ENCODE measurements around the gene SH3PXD2A. TPM values are rescaled to one million over a fixed set of nuclear protein-coding genes. Genes with fewer than 3 reads are reported as not detected.

Gene SH3PXD2A
- polyA plus RNA-seq, 1 experiment: 50.2 TPM

GRCh38 chr10:103595933-103596726 lies 259.2 kb downstream of the SH3PXD2A start:
- CTCF ChIA-PET: interaction anchor here (0.6 to 5.5 kb wide), 3 partner anchors 67 to 111 kb away, joined by 3 to 39 read pairs (median 3); no protein-coding TSS in a partner anchor
- Histone ChIP-seq H3K4me3 (ENCODE audit: low read depth, low read length) (no peak overlapping the region), H3K36me3 (ENCODE audit: control insufficient read depth, insufficient read depth, low read length) (peaks cover 1% of the 10 kb centered on the region), H3K27me3 (ENCODE audit: control insufficient read depth, insufficient read depth, low read length) (no peaks in the 10 kb centered on the region)
- no peak for TF ChIP-seq CTCF (IDR thresholded peaks at IDR 0.05; ENCODE audit: insufficient read depth, low read depth, low read length)
- DNase-seq (ENCODE audit: low read depth): no peak
- POLR2A ChIA-PET: no interaction called here

GRCh38 chr10:103593022-103593570 lies 262.3 kb downstream of the SH3PXD2A start:
- TF ChIP-seq CTCF (IDR thresholded peaks at IDR 0.05; ENCODE audit: insufficient read depth, low read depth, low read length): no peak
- Histone ChIP-seq H3K27me3 (ENCODE audit: control insufficient read depth, insufficient read depth, low read length) (no peaks in the 10 kb centered on the region), H3K4me3 (ENCODE audit: low read depth, low read length) (no peak overlapping the region), H3K36me3 (ENCODE audit: control insufficient read depth, insufficient read depth, low read length) (peaks cover 1% of the 10 kb centered on the region; the same call in 1 of the 2 replicates)
- no peak for DNase-seq (ENCODE audit: low read depth)
- CTCF ChIA-PET: interaction anchor here (0.6 to 5.5 kb wide), 10 partner anchors 16 to 151 kb away, joined by 3 to 39 read pairs (median 4); no protein-coding TSS in a partner anchor
- POLR2A ChIA-PET: no interaction called here

- TF ChIP-seq CTCF (IDR thresholded peaks at IDR 0.05; ENCODE audit: insufficient read depth, low read depth, low read length): peak; percentile 76
- DNase-seq (ENCODE audit: low read depth): no peak
- POLR2A ChIA-PET: no interaction called here
- CTCF ChIA-PET: interaction anchor here (0.5 to 5.5 kb wide), 11 partner anchors 16 to 366 kb away, joined by 3 to 39 read pairs (median 3); no protein-coding TSS in a partner anchor
- peaks cover 1% of the 10 kb centered on the region; the same call in 1 of the 2 replicates for H3K36me3 ChIP-seq (ENCODE audit: control insufficient read depth, insufficient read depth, low read length)
- no peaks in the 10 kb centered on the region for H3K27me3 ChIP-seq (ENCODE audit: control insufficient read depth, insufficient read depth, low read length)
- H3K4me3 ChIP-seq (ENCODE audit: low read depth, low read length): no peak overlapping the region
Observed at GRCh38 chr10:103592186-103593021, 263.0 kb downstream of the SH3PXD2A start.

- no peak for DNase-seq (ENCODE audit: low read depth)
- no peaks in the 10 kb centered on the region; the same call in 1 of the 2 replicates for H3K36me3 ChIP-seq (ENCODE audit: control insufficient read depth, insufficient read depth, low read length)
- CTCF ChIA-PET: interaction anchor here (1.2 to 3.9 kb wide), 4 partner anchors 14 to 98 kb away, joined by 3 to 13 read pairs (median 5); no protein-coding TSS in a partner anchor
- POLR2A ChIA-PET: no interaction called here
- H3K4me3 ChIP-seq (ENCODE audit: low read depth, low read length): no peak overlapping the region
- no peak for TF ChIP-seq CTCF (IDR thresholded peaks at IDR 0.05; ENCODE audit: insufficient read depth, low read depth, low read length)
- H3K27me3 ChIP-seq (ENCODE audit: control insufficient read depth, insufficient read depth, low read length): no peaks in the 10 kb centered on the region
Observed at GRCh38 chr10:103590744-103591291, 264.6 kb downstream of the SH3PXD2A start.

Data from BJ (cell line).